ENCODE results near the gene SPRTN.
A peak's percentile ranks its signal among the peaks of the same experiment; 100 is the strongest.

DNA sequence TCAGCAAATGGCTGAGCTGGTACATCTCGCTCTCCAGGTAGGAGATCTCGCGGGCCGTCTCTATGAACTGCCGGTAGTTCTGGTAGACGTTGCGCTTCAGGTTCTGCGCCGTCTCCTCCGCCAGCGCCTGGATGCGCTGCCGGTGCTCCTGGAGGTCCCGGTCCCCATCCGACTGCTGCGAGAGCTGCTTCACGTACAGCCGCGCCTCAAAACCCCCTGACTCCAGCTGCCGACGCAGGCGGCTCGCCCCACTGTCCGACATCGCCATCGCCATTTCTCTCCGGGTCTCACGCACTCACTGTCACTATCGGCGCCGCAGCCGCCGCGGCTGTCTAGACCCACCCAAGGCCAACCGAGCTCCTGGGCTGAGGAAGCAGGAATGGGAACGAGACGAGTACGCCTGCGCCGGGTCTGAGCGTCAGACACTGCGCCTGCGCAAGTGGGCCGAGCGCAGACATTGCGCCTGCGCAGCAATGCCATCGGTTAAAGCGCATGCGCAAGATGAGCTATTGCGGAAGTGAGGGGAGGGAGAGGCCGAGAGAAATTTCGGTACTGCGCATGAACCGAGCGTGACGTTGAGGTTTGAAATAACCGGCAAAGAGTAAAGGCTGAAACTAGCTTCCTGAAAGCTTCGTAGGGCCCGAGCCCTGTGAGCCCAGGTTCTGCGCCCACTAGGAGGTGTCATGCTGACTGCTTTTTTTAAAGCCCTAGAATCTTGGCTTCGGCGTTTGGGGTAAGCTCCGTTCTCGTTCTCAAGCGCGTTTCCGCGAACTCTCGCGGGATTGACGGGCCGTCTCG is 422 bp upstream of the SPRTN start, which contains the start of gene EXOC8:
- TF ChIP-seq CTCF (IDR thresholded peaks at IDR 0.05) (peak in 1 of 4 donors; percentile 5), POLR2A (IDR thresholded peaks at IDR 0.05) (peak; percentile 83)

Data from right lobe of liver (tissue), 4 donors.